T-helper 1 cell (primary cell): ENCODE measurements around the gene ROBO3.

Experiments used
- DNase-seq, 5 donors: peaks; one replicate each; pipeline ENCODE4 v3.0.0-alpha.2; 2012 to 2020

ROBO3 gene

DNA sequence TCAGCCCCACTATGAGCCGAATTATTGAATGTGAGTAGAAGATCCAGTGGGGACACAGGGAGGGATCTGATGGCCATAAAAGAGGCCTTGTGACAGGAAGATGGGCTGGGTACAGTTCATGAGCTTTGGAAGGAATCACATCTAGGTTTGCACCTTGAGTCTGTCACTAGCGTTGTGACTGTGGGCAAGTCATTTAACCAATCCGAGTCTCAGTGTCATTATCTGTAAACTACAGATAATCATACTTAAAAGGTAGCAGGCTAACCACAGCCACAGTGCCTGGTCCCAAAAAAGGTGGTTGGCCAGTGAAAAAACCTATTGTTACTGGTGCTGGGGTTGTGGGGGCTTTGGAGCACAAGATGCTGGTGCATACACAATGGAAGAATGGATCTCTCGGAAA, 57.6 kb downstream of the ROBO3 start:
- no peak for DNase-seq

- DNase-seq = no peak
These were observed 58.1 kb downstream of the ROBO3 start for GRCh38 chr11:124923296-124923695.

GRCh38 chr11:124928942-124929665, 63.9 kb downstream of the ROBO3 start:
- DNase-seq = no peak

- DNase-seq = no peak
These were observed 65.6 kb downstream of the ROBO3 start for GRCh38 chr11:124930799-124931198.
